Mesendoderm (in vitro differentiated cells): Measurements from ENCODE around the gene CTNND2.

Experiments
- DNase-seq: peaks from one replicate; pipeline ENCODE4 v3.0.0; 2013
- H2AK5ac ChIP-seq: 2 replicates; pipeline ENCODE4 v1.6.1; 2013; ENCODE audit warnings: low read length, inconsistent platforms
- H2BK120ac ChIP-seq: 2 replicates; pipeline ENCODE4 v1.6.1; 2013; ENCODE audit warnings: low read depth, mild to moderate bottlenecking, low read length, moderate library complexity, mixed read lengths
- H2BK15ac ChIP-seq: replicated peaks from 2 replicates; pipeline ENCODE4 v1.6.1; 2013; ENCODE audit warnings: low read depth, mild to moderate bottlenecking, moderate library complexity
- H2BK5ac ChIP-seq: 2 replicates; pipeline ENCODE4 v1.6.1; 2013; ENCODE audit warnings: low read length, inconsistent platforms
- H3K18ac ChIP-seq: 2 replicates; pipeline ENCODE4 v1.6.1; 2013; ENCODE audit warnings: mild to moderate bottlenecking, low read length, mixed read lengths
- H3K23ac ChIP-seq: one replicate; pipeline ENCODE4 v1.6.1; 2013; ENCODE audit warnings: low read length
- H3K27ac ChIP-seq: 2 replicates; pipeline ENCODE4 v1.5.1; 2013; ENCODE audit warnings: low read depth, mild to moderate bottlenecking, inconsistent platforms, low read length, moderate library complexity
- H3K27me3 ChIP-seq: 2 replicates; pipeline ENCODE4 v1.6.1; 2013; ENCODE audit warnings: low read length, control low read depth, mild to moderate bottlenecking, inconsistent platforms; ENCODE audit not compliant: insufficient read depth, poor library complexity
- H3K36me3 ChIP-seq: 2 replicates; pipeline ENCODE4 v1.6.1; 2013; ENCODE audit warnings: low read length, inconsistent platforms; ENCODE audit not compliant: control insufficient read depth, insufficient read depth
- H3K4ac ChIP-seq: one replicate; pipeline ENCODE4 v1.6.1; 2013; ENCODE audit warnings: low read depth, mild to moderate bottlenecking, low read length, moderate library complexity
- H3K4me1 ChIP-seq: 2 replicates; pipeline ENCODE4 v1.6.1; 2013; ENCODE audit warnings: low read depth, low read length, inconsistent platforms; ENCODE audit not compliant: control insufficient read depth
- H3K4me2 ChIP-seq: 2 replicates; pipeline ENCODE4 v1.6.1; 2013; ENCODE audit warnings: low read length
- H3K4me3 ChIP-seq: 2 replicates; pipeline ENCODE4 v1.5.1; 2013; ENCODE audit warnings: mild to moderate bottlenecking, low read length
- H3K56ac ChIP-seq: one replicate; pipeline ENCODE4 v1.6.1; 2013; ENCODE audit warnings: low read length
- H3K79me1 ChIP-seq: 2 replicates; pipeline ENCODE4 v1.6.1; 2013; ENCODE audit warnings: low read length, inconsistent platforms
- H3K79me2 ChIP-seq: 2 replicates; pipeline ENCODE4 v1.6.1; 2013; ENCODE audit warnings: mild to moderate bottlenecking, low read length; ENCODE audit not compliant: control insufficient read depth, insufficient read depth
- H3K9ac ChIP-seq: 2 replicates; pipeline ENCODE4 v1.6.1; 2013; ENCODE audit warnings: low read length, inconsistent platforms
- H4K5ac ChIP-seq: one replicate; pipeline ENCODE4 v1.6.1; 2013; ENCODE audit warnings: low read length
- H4K8ac ChIP-seq: one replicate; pipeline ENCODE4 v1.6.1; 2013; ENCODE audit warnings: low read depth, mild to moderate bottlenecking, control low read depth, low read length, moderate library complexity
- WGBS: extraction: QIAGEN DNeasy Blood & Tissue Kit; methylation state at CpG from one replicate; pipeline ENCODE4 v1.1.7; 2013; ENCODE audit warnings: low lambda C conversion rate, missing lambda C conversion rate; ENCODE audit not compliant: insufficient coverage; ENCODE audit errors: extremely low coverage; 5-methylcytosine and 5-hydroxymethylcytosine counted together

The CTNND2 gene

GRCh38 chr5:10985091-10985720 is 919.0 kb downstream of the CTNND2 start:
- no CpG with 5 or more reads among the region's 4 CpGs for WGBS
- no peak for DNase-seq
- H3K4me3 ChIP-seq, result no peak overlapping the region
- H3K4me2 ChIP-seq, result no peak overlapping the region
- no peak overlapping the region for H3K27ac ChIP-seq
- H4K5ac ChIP-seq, result no peak overlapping the region
- no peaks in the 10 kb centered on the region for H3K27me3 ChIP-seq
- no peak overlapping the region for H3K9ac ChIP-seq
- H3K56ac ChIP-seq, result no peak overlapping the region
- H3K79me1 ChIP-seq, result no peaks in the 10 kb centered on the region
- no peak overlapping the region for H2BK120ac ChIP-seq
- no peaks in the 10 kb centered on the region for H3K4me1 ChIP-seq
- no peaks in the 10 kb centered on the region for H3K79me2 ChIP-seq
- H3K4ac ChIP-seq, result no peak overlapping the region
- H3K23ac ChIP-seq, result no peak overlapping the region
- H2AK5ac ChIP-seq, result no peak overlapping the region
- no peak overlapping the region for H3K18ac ChIP-seq
- H3K36me3 ChIP-seq, result no peaks in the 10 kb centered on the region
- no peak overlapping the region for H2BK15ac ChIP-seq
- H4K8ac ChIP-seq, result no peak overlapping the region
- H2BK5ac ChIP-seq, result no peak overlapping the region

GRCh38 chr5:10984021-10984715 is 920.1 kb downstream of the CTNND2 start:
- Histone ChIP-seq H3K23ac (no peak overlapping the region), H3K79me2 (no peaks in the 10 kb centered on the region), H3K4me2 (no peak overlapping the region), H3K4me3 (no peak overlapping the region), H2BK15ac (no peak overlapping the region), H3K4me1 (no peaks in the 10 kb centered on the region), H3K18ac (no peak overlapping the region), H4K8ac (no peak overlapping the region), H3K27ac (no peak overlapping the region), H4K5ac (no peak overlapping the region), H2AK5ac (no peak overlapping the region), H3K4ac (no peak overlapping the region), H3K79me1 (no peaks in the 10 kb centered on the region), H2BK5ac (no peak overlapping the region), H3K56ac (no peak overlapping the region), H3K27me3 (no peaks in the 10 kb centered on the region), H3K9ac (no peak overlapping the region), H3K36me3 (no peaks in the 10 kb centered on the region), H2BK120ac (no peak overlapping the region)
- no peak for DNase-seq
- no CpG with 5 or more reads among the region's 10 CpGs for WGBS

- Histone ChIP-seq H4K5ac (no peak overlapping the region), H3K27ac (no peak overlapping the region), H3K79me2 (no peaks in the 10 kb centered on the region), H2BK5ac (no peak overlapping the region), H3K27me3 (no peaks in the 10 kb centered on the region), H3K79me1 (no peaks in the 10 kb centered on the region), H3K4me3 (no peak overlapping the region), H2AK5ac (no peak overlapping the region), H4K8ac (no peak overlapping the region), H3K36me3 (no peaks in the 10 kb centered on the region), H3K4me2 (no peak overlapping the region), H3K4me1 (no peaks in the 10 kb centered on the region), H3K18ac (no peak overlapping the region), H2BK120ac (no peak overlapping the region), H3K9ac (no peak overlapping the region), H2BK15ac (no peak overlapping the region), H3K23ac (no peak overlapping the region), H3K4ac (no peak overlapping the region), H3K56ac (no peak overlapping the region)
- DNase-seq, result no peak
- no CpG with 5 or more reads among the region's 3 CpGs for WGBS
These were observed 921.6 kb downstream of the CTNND2 start for GRCh38 chr5:10982626-10983025.

GRCh38 chr5:10981932-10982331 is 922.3 kb downstream of the CTNND2 start:
- H3K36me3 ChIP-seq, result no peaks in the 10 kb centered on the region
- H3K4me2 ChIP-seq, result no peak overlapping the region
- no peak overlapping the region for H4K8ac ChIP-seq
- WGBS, result no CpG with 5 or more reads among the region's 3 CpGs
- no peak overlapping the region for H3K18ac ChIP-seq
- H3K23ac ChIP-seq, result no peak overlapping the region
- H3K4ac ChIP-seq, result no peak overlapping the region
- no peak overlapping the region for H3K27ac ChIP-seq
- H3K4me3 ChIP-seq, result no peak overlapping the region
- no peak overlapping the region for H2AK5ac ChIP-seq
- no peaks in the 10 kb centered on the region for H3K27me3 ChIP-seq
- no peak for DNase-seq
- no peak overlapping the region for H3K56ac ChIP-seq
- H2BK120ac ChIP-seq, result no peak overlapping the region
- no peak overlapping the region for H3K9ac ChIP-seq
- no peaks in the 10 kb centered on the region for H3K79me1 ChIP-seq
- H2BK15ac ChIP-seq, result no peak overlapping the region
- H3K4me1 ChIP-seq, result no peaks in the 10 kb centered on the region
- H3K79me2 ChIP-seq, result no peaks in the 10 kb centered on the region
- H4K5ac ChIP-seq, result no peak overlapping the region
- H2BK5ac ChIP-seq, result no peak overlapping the region

- Histone ChIP-seq H3K23ac (no peak overlapping the region), H3K4ac (no peak overlapping the region), H2BK5ac (no peak overlapping the region), H3K79me1 (no peaks in the 10 kb centered on the region), H3K27ac (no peak overlapping the region), H3K4me2 (no peak overlapping the region), H2BK120ac (no peak overlapping the region), H3K79me2 (no peaks in the 10 kb centered on the region), H2AK5ac (no peak overlapping the region), H4K8ac (no peak overlapping the region), H3K56ac (no peak overlapping the region), H3K4me3 (no peak overlapping the region), H3K18ac (no peak overlapping the region), H4K5ac (no peak overlapping the region), H3K4me1 (no peaks in the 10 kb centered on the region), H3K36me3 (no peaks in the 10 kb centered on the region), H3K9ac (no peak overlapping the region), H2BK15ac (no peak overlapping the region), H3K27me3 (no peaks in the 10 kb centered on the region)
- no peak for DNase-seq
- WGBS, result no CpG with 5 or more reads among the region's 5 CpGs
These were observed 927.2 kb downstream of the CTNND2 start for GRCh38 chr5:10977011-10977410.

GRCh38 chr5:10975945-10976344 is 928.3 kb downstream of the CTNND2 start:
- Histone ChIP-seq H2BK5ac (no peak overlapping the region), H3K27me3 (no peaks in the 10 kb centered on the region), H3K9ac (no peak overlapping the region), H4K8ac (no peak overlapping the region), H3K4me1 (no peaks in the 10 kb centered on the region), H4K5ac (no peak overlapping the region), H3K56ac (no peak overlapping the region), H3K79me2 (no peaks in the 10 kb centered on the region), H2BK120ac (no peak overlapping the region), H3K4ac (no peak overlapping the region), H3K18ac (no peak overlapping the region), H3K27ac (no peak overlapping the region), H3K36me3 (no peaks in the 10 kb centered on the region), H2AK5ac (no peak overlapping the region), H3K23ac (no peak overlapping the region), H3K4me3 (no peak overlapping the region), H2BK15ac (no peak overlapping the region), H3K4me2 (no peak overlapping the region), H3K79me1 (no peaks in the 10 kb centered on the region)
- no peak for DNase-seq
- WGBS, result no CpG with 5 or more reads among the region's 4 CpGs
